K562 (cell line): ENCODE results near the gene A1CF. TPM values are rescaled to one million over a fixed set of nuclear protein-coding genes. Genes with fewer than 3 reads are reported as not detected.

Source experiments
- ATAC-seq: fragments of 200-7000 bp; cut with Tn5 transposase; 3 replicates; pipeline ENCODE4 v1.9.1; 2020; ENCODE audit warnings: moderate library complexity
- BruUV-seq: library from RNA; stranded (reverse); fragments of 400-500 nt; replicated peaks from 2 replicates; lab custom pipeline; 2021; lab: Mats Ljungman, UMichigan
- CTCF ChIA-PET: fragments of 300-600 bp; formaldehyde crosslinking; extraction: SDS; loops from one replicate; lab custom pipeline; 2021; ENCODE audit warnings: low intra/inter-chr PET ratio; lab: Yijun Ruan, JAX
- POLR2A ChIA-PET: fragments of 300-600, 350-650 bp; sonication (Branson Sonifier 250); formaldehyde crosslinking; extraction: SDS; loops from one replicate; lab custom pipeline; 2021; ENCODE audit warnings: antibody characterized with exemption, inconsistent platforms; lab: Yijun Ruan, JAX
- DNase-seq, 4 experiments: peaks; one replicate each; pipeline versions ENCODE4 v3.0.0 to v3.0.0-alpha.2; 2011 to 2018; ENCODE audit warnings: low spot score in 3 of 4, mixed read lengths in 3 of 4; ENCODE audit errors: extremely low read depth in 1 of 4
- FAIRE-seq: peaks from 2 replicates; lab custom pipeline; 2011; peaks lifted over from hg19 to GRCh38; lab: Jason Lieb, UNC
- H2AFZ ChIP-seq: 2 replicates; pipeline ENCODE4 v1.6.0; 2011; ENCODE audit warnings: low read depth, low read length, control low read depth, inconsistent platforms
- H3K27ac ChIP-seq: fragments of 200-600 bp; 3 replicates; pipeline ENCODE4 v1.8.0; 2011; ENCODE audit warnings: low read depth, mild to moderate bottlenecking, control low read depth, inconsistent platforms, low read length, moderate library complexity, mixed read lengths; ENCODE audit errors: extremely low read depth
- H3K27me3 ChIP-seq, 2 experiments: fragments of 300-600 bp in 1 of 2; 2 replicates in 1 of 2; 3 replicates in 1 of 2; pipeline versions ENCODE4 v1.6.0 to v1.8.0; 2011; ENCODE audit warnings: inconsistent platforms in 2 of 2, low read length in 2 of 2, mild to moderate bottlenecking in 1 of 2, mixed read lengths in 1 of 2, moderate library complexity in 1 of 2; ENCODE audit not compliant: control insufficient read depth in 2 of 2, insufficient read depth in 2 of 2
- H3K36me3 ChIP-seq: fragments of 300-600 bp; 3 replicates; pipeline ENCODE4 v1.8.0; 2011; ENCODE audit warnings: mild to moderate bottlenecking, low read length, inconsistent platforms; ENCODE audit not compliant: control insufficient read depth, insufficient read depth
- H3K4me1 ChIP-seq, 2 experiments: fragments of 200-600 bp in 1 of 2; replicated peaks in 1 of 2; 2 replicates in 1 of 2; 3 replicates in 1 of 2; pipeline versions ENCODE4 v1.5.1 to v1.8.0; 2011; ENCODE audit warnings: inconsistent platforms in 2 of 2, low read length in 2 of 2, mild to moderate bottlenecking in 1 of 2, mixed read lengths in 1 of 2, moderate library complexity in 1 of 2; ENCODE audit not compliant: control insufficient read depth in 2 of 2, insufficient read depth in 2 of 2
- H3K4me2 ChIP-seq: 2 replicates; pipeline ENCODE4 v1.6.1; 2011; ENCODE audit warnings: low read length, control low read depth, inconsistent platforms, mixed read lengths; ENCODE audit not compliant: insufficient read depth
- H3K4me3 ChIP-seq: fragments of 200-600 bp; sonication (generic), shearing (Covaris generic); 2 replicates; pipeline ENCODE4 v1.5.1; 2016; ENCODE audit warnings: control low read depth, inconsistent platforms
- H3K79me2 ChIP-seq: fragments of 200-600 bp; 3 replicates; pipeline ENCODE4 v1.8.0; 2011; ENCODE audit warnings: low read length, inconsistent platforms; ENCODE audit not compliant: control insufficient read depth, insufficient read depth
- H3K9ac ChIP-seq, 2 experiments: 2 replicates each; pipeline versions ENCODE4 v1.6.0 to v1.6.1; 2011; ENCODE audit warnings: low read depth in 2 of 2, low read length in 2 of 2, control low read depth in 1 of 2, inconsistent platforms in 1 of 2, mild to moderate bottlenecking in 1 of 2, mixed read lengths in 1 of 2; ENCODE audit not compliant: insufficient read depth in 1 of 2
- H3K9me1 ChIP-seq: one replicate; pipeline ENCODE4 v1.6.0; 2011; ENCODE audit warnings: inconsistent platforms, mild to moderate bottlenecking, low read length, moderate library complexity; ENCODE audit not compliant: control insufficient read depth, insufficient read depth
- H3K9me3 ChIP-seq: replicated peaks from 2 replicates; pipeline ENCODE4 v1.5.1; 2011; ENCODE audit warnings: low read depth, low read length, inconsistent platforms; ENCODE audit not compliant: control insufficient read depth, insufficient read depth
- H4K20me1 ChIP-seq: replicated peaks from 2 replicates; pipeline ENCODE4 v1.6.1; 2011; ENCODE audit warnings: low read length, inconsistent platforms, mixed read lengths; ENCODE audit not compliant: control insufficient read depth, insufficient read depth
- CBX8 ChIP-seq: fragments of 200-600 bp; sonication (generic); IDR thresholded peaks from 2 replicates; pipeline ENCODE4 v1.6.1; 2012; ENCODE audit warnings: borderline replicate concordance, mixed run types, low read depth, mild to moderate bottlenecking, moderate library complexity, mixed read lengths, low read length, control low read depth, inconsistent platforms; ENCODE audit not compliant: poor library complexity, severe bottlenecking; ENCODE audit errors: extremely low read depth
- CTCF ChIP-seq, 3 experiments: IDR thresholded peaks in 2 of 3; conservative IDR thresholded peaks in 1 of 3; 2 replicates each; pipeline ENCODE4 v1.5.1; 2011 to 2012; ENCODE audit warnings: low read length in 3 of 3, mild to moderate bottlenecking in 3 of 3, control low read depth in 2 of 3, improper control_type of control experiment in 1 of 3, inconsistent platforms in 1 of 3, low read depth in 1 of 3, mixed read lengths in 1 of 3, moderate library complexity in 1 of 3; ENCODE audit not compliant: insufficient read depth in 2 of 3
- FOXO4 ChIP-seq: fragments of 450-650 bp; formaldehyde crosslinking; IDR thresholded peaks from 2 replicates; pipeline ENCODE4 v1.4.0; 2020; ENCODE audit warnings: mild to moderate bottlenecking, moderate library complexity
- SAP30 ChIP-seq: fragments of 200-600 bp; sonication (generic); IDR thresholded peaks from 2 replicates; pipeline ENCODE4 v1.6.1; 2012; ENCODE audit warnings: borderline replicate concordance, low read depth, mild to moderate bottlenecking, moderate library complexity, low read length, control low read depth, inconsistent platforms; ENCODE audit not compliant: insufficient read depth, poor library complexity, severe bottlenecking
- STAG1 ChIP-seq: sonication (generic); formaldehyde crosslinking; IDR thresholded peaks from 2 replicates; pipeline ENCODE4 v1.5.0; 2020; ENCODE audit warnings: missing genetic modification reagents, borderline replicate concordance
- XRCC4 ChIP-seq: IDR thresholded peaks from one replicate; pipeline ENCODE4 v1.6.1; 2011; ENCODE audit not compliant: insufficient read depth, insufficient read length; ENCODE audit errors: extremely low read depth
- WGBS: fragments of 100-300 bp; shearing (Covaris generic); methylation state at CpG from one replicate; pipeline ENCODE4 v1.1.6; 2016; ENCODE audit warnings: low coverage, mixed read lengths; ENCODE audit not compliant: insufficient coverage; ENCODE audit errors: missing lambda C conversion rate; 5-methylcytosine and 5-hydroxymethylcytosine counted together
- in situ Hi-C: fragments of 300-500 bp; cut with MboI; formaldehyde crosslinking; loops from 4 replicates; pipeline ENCODE4 v1.15.0; 2018; ENCODE audit warnings: inconsistent platforms, mixed read lengths
- intact Hi-C: fragments of 100-400 bp; cut with micrococcal nuclease; formaldehyde crosslinking; loops from 2 replicates; pipeline ENCODE4 v1.14.2; 2022
- polyA plus RNA-seq, 8 experiments: library from polyadenylated mRNA; depleted of rRNA in 4 of 8; stranded (reverse) in 5 of 8; unstranded in 3 of 8; fragments of >200 nt; fragmentation: Nextera tagmentation in 2 of 8; fragmentation: Illumina TruSeq in 1 of 8; extraction: Ambion mirVana in 2 of 8; extraction: Trizol in 1 of 8; gene quantifications; 2 replicates each; pipeline versions ENCODE4 v1.2.1 to v1.2.3, GENCODE V29; 2011 to 2014; ENCODE audit warnings: inconsistent platforms in 1 of 8, missing spikeins in 1 of 8
- total RNA-seq, 7 experiments: library from RNA; depleted of rRNA in 6 of 7; stranded (reverse); fragments of >200 nt in 6 of 7; fragmentation: Illumina TruSeq in 2 of 7; extraction: Trizol in 2 of 7; gene quantifications; 2 replicates each; pipeline versions ENCODE4 v1.2.1 to v1.2.3, GENCODE V29; 2011 to 2021; ENCODE audit warnings: low replicate concordance in 1 of 7

A1CF gene
- total and polyA plus RNA-seq, 9 of the 15 experiments (the other 6 are each of a cell fraction or from before 2014, with no cell fraction given), result 0.11 TPM; not detected in 8

- POLR2A ChIA-PET, result no interaction called here
- FAIRE-seq, result no peak
These were observed 9.0 kb downstream of the A1CF start for GRCh38 chr10:50876429-50876828.

More at GRCh38 chr10:50876429-50876828, 9.0 kb downstream of the A1CF start:
- ATAC-seq, result no peak
- Histone ChIP-seq H3K9me1 (no peaks in the 10 kb centered on the region), H3K27ac (no peak overlapping the region), H3K9me3 (no peaks in the 10 kb centered on the region), H3K27me3 (no peaks in the 10 kb centered on the region), H3K36me3 (no peaks in the 10 kb centered on the region), H3K4me3 (no peak overlapping the region), H3K4me1 (no peaks in the 10 kb centered on the region), H3K9ac (no peak overlapping the region), H4K20me1 (no peaks in the 10 kb centered on the region), H2AFZ (no peak overlapping the region), H3K4me2 (no peak overlapping the region), H3K79me2 (no peaks in the 10 kb centered on the region)
- no TSS peak for BruUV-seq
- DNase-seq, result no peak
- in situ Hi-C loops (no loop called here), intact Hi-C loops (no loop called here)
- TF ChIP-seq FOXO4 (CRISPR knock-in tag) (no peak), STAG1 (CRISPR knock-in tag) (no peak), XRCC4 (no peak), CTCF (IDR thresholded peaks at IDR 0.05 in 2 of 3, conservative IDR thresholded peaks at IDR 0.05 in 1 of 3; ENCODE audit: insufficient read depth in 2 of 3, low read depth in 1 of 3, low read length in 3 of 3) (no peak), SAP30 (no peak), CBX8 (no peak)
- CTCF ChIA-PET, result no interaction called here
- 3% methylated on average over 2 of the region's 2 CpGs for WGBS
